Spinal cord (tissue), 10 donors: Measurements from ENCODE around the gene MAP4K3. TPM values are rescaled to one million over a fixed set of nuclear protein-coding genes. Genes with fewer than 3 reads are reported as not detected.
"Not testable (repeated sequence)": the region's sequence is repeated elsewhere in the genome, so short reads cannot be mapped to it uniquely, and the experiment has no call there.

Experiments used
- DNase-seq, 6 donors: peaks; one replicate each; pipeline versions ENCODE4 v3.0.0 to v3.0.0-alpha.2; 2013 to 2015; ENCODE audit warnings: low spot score in 6 of 6, low read depth in 4 of 6
- H3K27ac ChIP-seq: one replicate; pipeline ENCODE4 v1.5.1; 2013; ENCODE audit warnings: low read depth, low read length, control low read depth
- H3K27me3 ChIP-seq: one replicate; pipeline ENCODE4 v1.6.1; 2013; ENCODE audit warnings: low read length; ENCODE audit not compliant: control insufficient read depth, insufficient read depth
- H3K36me3 ChIP-seq: one replicate; pipeline ENCODE4 v1.6.1; 2013; ENCODE audit warnings: low read length; ENCODE audit not compliant: control insufficient read depth, insufficient read depth
- H3K4me1 ChIP-seq: one replicate; pipeline ENCODE4 v1.6.1; 2013; ENCODE audit warnings: low read length; ENCODE audit not compliant: control insufficient read depth, insufficient read depth
- H3K4me3 ChIP-seq: one replicate; pipeline ENCODE4 v1.5.1; 2013; ENCODE audit warnings: low read depth, low read length, control low read depth
- H3K9me3 ChIP-seq: one replicate; pipeline ENCODE4 v1.6.1; 2013; ENCODE audit warnings: low read length; ENCODE audit not compliant: control insufficient read depth, insufficient read depth
- WGBS: methylation state at CpG from one replicate; pipeline ENCODE4 v1.1.5; 2013; ENCODE audit warnings: missing lambda C conversion rate; ENCODE audit not compliant: insufficient coverage; 5-methylcytosine and 5-hydroxymethylcytosine counted together
- polyA plus RNA-seq, 2 donors: library from polyadenylated mRNA; unstranded; fragments of 120-200 nt; gene quantifications; one replicate each; pipeline ENCODE4 v1.2.1, GENCODE V29; 2013; ENCODE audit not compliant: insufficient read length in 2 of 2
- total RNA-seq, 2 donors: library from RNA; depleted of rRNA in 1 of 2; stranded (reverse); fragments of 120-200 nt in 1 of 2; fragments of >200 nt in 1 of 2; gene quantifications; one replicate each; pipeline versions ENCODE4 v1.2.3 to v1.2.4, GENCODE V29; 2013 to 2014
- donor health status: healthy.

The MAP4K3 gene
- total and polyA plus RNA-seq, 4 donors = 48.0 to 88.9 (median 58.9) TPM

GRCh38 chr2:39361511-39361910 lies 75.6 kb downstream of the MAP4K3 start:
- H3K27me3 ChIP-seq = no peaks in the 10 kb centered on the region
- peaks cover 20% of the 10 kb centered on the region for H3K9me3 ChIP-seq
- peaks cover 3% of the 10 kb centered on the region for H3K36me3 ChIP-seq
- H3K27ac ChIP-seq = no peak overlapping the region
- H3K4me1 ChIP-seq = no peaks in the 10 kb centered on the region
- no peak for DNase-seq
- H3K4me3 ChIP-seq = no peak overlapping the region

DNA sequence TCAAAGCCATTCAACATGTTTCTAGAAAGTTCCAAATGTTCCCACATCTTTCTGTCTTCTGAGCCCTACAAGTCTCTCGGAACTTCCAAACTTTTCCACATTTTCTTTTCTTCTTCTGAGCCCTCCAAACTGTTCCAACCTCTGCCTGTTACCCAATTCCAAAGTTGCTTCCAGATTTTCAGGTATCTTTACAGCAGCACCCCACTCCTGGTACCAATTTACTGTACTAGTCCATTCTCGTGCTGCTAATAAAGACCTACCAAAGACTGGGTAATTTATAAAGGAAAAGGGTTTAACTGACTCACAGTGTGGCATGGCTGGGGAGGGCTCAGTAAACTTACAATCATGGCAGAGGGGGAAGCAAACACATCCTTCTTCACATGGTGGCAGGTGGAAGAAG lies 76.7 kb downstream of the MAP4K3 start:
- WGBS = 100% methylated on average over 1 of the region's 2 CpGs
- H3K27me3 ChIP-seq, H3K4me3 ChIP-seq, DNase-seq, H3K36me3 ChIP-seq, H3K4me1 ChIP-seq, H3K27ac ChIP-seq: not testable (repeated sequence)
- H3K9me3 ChIP-seq = peaks cover 20% of the 10 kb centered on the region

DNA sequence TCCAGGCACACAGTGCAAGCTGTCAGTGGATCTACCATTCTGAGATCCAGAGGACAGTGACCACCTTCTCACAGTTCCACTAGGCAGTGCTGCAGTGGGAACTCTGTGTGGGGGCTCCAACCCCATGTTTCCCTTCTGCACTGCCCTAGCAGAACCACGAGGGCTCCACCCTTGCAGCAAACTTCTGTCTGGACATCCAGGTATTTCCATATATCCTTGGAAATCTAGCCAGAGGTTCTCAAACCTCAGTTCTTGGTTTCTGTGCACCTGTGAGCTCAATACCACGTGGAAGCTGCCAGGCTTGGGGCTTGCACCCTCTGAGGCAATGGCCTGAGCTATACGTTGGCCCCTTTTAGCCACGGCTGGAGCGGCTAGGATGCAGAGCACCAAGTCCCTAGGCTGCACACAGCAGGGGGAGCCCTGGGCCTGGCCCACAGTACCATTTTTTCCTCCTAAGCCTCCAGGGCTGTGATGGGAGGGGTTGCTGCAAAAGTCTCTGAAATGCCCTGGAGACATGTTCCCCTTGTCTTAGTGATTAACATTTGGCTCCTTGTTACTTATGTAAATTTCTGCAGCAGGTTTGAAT lies 77.5 kb downstream of the MAP4K3 start:
- Histone ChIP-seq H3K36me3 (peaks cover 7% of the 10 kb centered on the region), H3K27me3 (no peaks in the 10 kb centered on the region), H3K4me3 (no peak overlapping the region), H3K9me3 (peaks cover 20% of the 10 kb centered on the region), H3K27ac (no peak overlapping the region), H3K4me1 (peaks cover 4% of the 10 kb centered on the region)
- no peak for DNase-seq
- WGBS = 99% methylated on average over 5 of the region's 5 CpGs

GRCh38 chr2:39356922-39357639 lies 80.0 kb downstream of the MAP4K3 start:
- peaks cover 4% of the 10 kb centered on the region for H3K4me1 ChIP-seq
- WGBS = no CpG with 5 or more reads among the region's 1 CpG
- H3K27ac ChIP-seq = peak overlapping the region; percentile 33
- peak; percentile 7 to 61 (median 32) for DNase-seq
- no peaks in the 10 kb centered on the region for H3K27me3 ChIP-seq
- H3K9me3 ChIP-seq = peaks cover 18% of the 10 kb centered on the region
- peaks cover 9% of the 10 kb centered on the region for H3K36me3 ChIP-seq
- no peak overlapping the region for H3K4me3 ChIP-seq

GRCh38 chr2:39350658-39351057 lies 86.4 kb downstream of the MAP4K3 start:
- peaks cover 4% of the 10 kb centered on the region for H3K4me1 ChIP-seq
- H3K27ac ChIP-seq = no peak overlapping the region
- no peak overlapping the region for H3K4me3 ChIP-seq
- H3K36me3 ChIP-seq = peaks cover 6% of the 10 kb centered on the region
- no peaks in the 10 kb centered on the region for H3K9me3 ChIP-seq
- H3K27me3 ChIP-seq = no peaks in the 10 kb centered on the region
- WGBS = no CpG with 5 or more reads among the region's 3 CpGs
- no peak for DNase-seq

DNA sequence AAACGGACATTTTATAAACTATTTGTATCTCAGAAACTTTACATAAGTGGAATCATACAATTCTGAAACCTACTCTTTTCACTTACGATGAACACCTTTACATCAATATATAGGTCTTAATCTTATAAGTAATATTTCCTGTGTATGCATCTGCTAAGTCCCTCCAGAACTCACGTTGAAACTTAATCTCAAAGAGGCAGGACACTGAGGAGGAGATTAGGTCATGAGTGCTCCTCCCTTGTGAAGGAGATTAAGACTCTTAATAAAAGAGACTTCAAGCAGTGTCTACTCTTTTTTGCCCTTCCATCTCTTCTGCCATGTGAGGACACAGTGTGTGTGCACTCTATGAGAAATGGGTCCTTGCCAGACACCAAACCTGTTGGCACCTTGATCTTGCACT lies 98.6 kb downstream of the MAP4K3 start:
- H3K4me3 ChIP-seq = no peak overlapping the region
- H3K9me3 ChIP-seq = no peaks in the 10 kb centered on the region
- WGBS = no CpG with 5 or more reads among the region's 3 CpGs
- no peaks in the 10 kb centered on the region for H3K27me3 ChIP-seq
- no peak for DNase-seq
- no peaks in the 10 kb centered on the region for H3K4me1 ChIP-seq
- H3K27ac ChIP-seq = no peak overlapping the region
- H3K36me3 ChIP-seq = no peaks in the 10 kb centered on the region

GRCh38 chr2:39335930-39336329 lies 101.2 kb downstream of the MAP4K3 start:
- 87% methylated on average over 3 of the region's 3 CpGs for WGBS
- Histone ChIP-seq H3K9me3 (no peaks in the 10 kb centered on the region), H3K27me3 (no peaks in the 10 kb centered on the region), H3K27ac (no peak overlapping the region), H3K4me3 (no peak overlapping the region), H3K4me1 (no peaks in the 10 kb centered on the region), H3K36me3 (no peaks in the 10 kb centered on the region)
- DNase-seq = no peak

GRCh38 chr2:39334978-39335377 lies 102.1 kb downstream of the MAP4K3 start:
- Histone ChIP-seq H3K4me3 (no peak overlapping the region), H3K27ac (no peak overlapping the region), H3K9me3 (no peaks in the 10 kb centered on the region), H3K4me1 (no peaks in the 10 kb centered on the region), H3K27me3 (no peaks in the 10 kb centered on the region), H3K36me3 (no peaks in the 10 kb centered on the region)
- 98% methylated on average over 3 of the region's 4 CpGs for WGBS
- no peak for DNase-seq

GRCh38 chr2:39334529-39334928 lies 102.6 kb downstream of the MAP4K3 start:
- H3K4me1 ChIP-seq = no peaks in the 10 kb centered on the region
- no peak for DNase-seq
- no peak overlapping the region for H3K4me3 ChIP-seq
- no peaks in the 10 kb centered on the region for H3K27me3 ChIP-seq
- H3K27ac ChIP-seq = no peak overlapping the region
- no peaks in the 10 kb centered on the region for H3K9me3 ChIP-seq
- H3K36me3 ChIP-seq = no peaks in the 10 kb centered on the region

DNA sequence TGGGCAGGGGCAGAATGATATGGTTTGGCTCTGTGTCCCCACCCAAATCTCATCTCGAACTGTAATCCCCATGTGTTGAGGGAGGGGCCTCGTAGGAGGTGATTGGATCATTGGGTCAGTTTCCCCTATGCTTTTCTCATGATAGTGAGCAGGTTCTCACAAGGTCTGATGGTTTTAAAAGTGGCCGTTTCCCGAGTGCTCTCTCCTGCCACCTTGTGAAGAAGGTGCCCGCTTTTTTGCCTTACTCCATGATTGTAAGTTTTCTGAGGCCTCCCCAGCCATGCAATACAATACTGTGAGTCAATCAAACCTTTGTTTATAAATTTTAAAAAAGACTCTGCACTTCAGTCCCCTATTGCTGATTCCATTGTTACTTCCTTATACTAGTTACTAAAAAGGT lies 110.4 kb downstream of the MAP4K3 start:
- Histone ChIP-seq H3K9me3 (no peaks in the 10 kb centered on the region), H3K4me3 (no peak overlapping the region), H3K27me3 (no peaks in the 10 kb centered on the region), H3K4me1 (no peaks in the 10 kb centered on the region), H3K36me3 (peaks cover 4% of the 10 kb centered on the region), H3K27ac (no peak overlapping the region)
- DNase-seq = no peak
- 100% methylated on average over 1 of the region's 5 CpGs for WGBS
